Lung (tissue), 12 donors: ENCODE results near the gene ATP5PD. TPM values are rescaled to one million over a fixed set of nuclear protein-coding genes. Genes with fewer than 3 reads are reported as not detected.
A peak's percentile ranks its signal among the peaks of the same experiment; 100 is the strongest.

Experiments
- ATAC-seq: fragments of 200-7000 bp; cut with Tn5 transposase; one replicate; pipeline ENCODE4 v1.9.1; 2020; ENCODE audit warnings: moderate number of reproducible peaks; ENCODE audit not compliant: insufficient read depth, low FRiP score
- DNase-seq, 3 donors: peaks; one replicate each; pipeline ENCODE4 v3.0.0-alpha.2; 2013 to 2017
- H3K27ac ChIP-seq, 2 donors: one replicate each; pipeline ENCODE4 v1.5.1; 2013; ENCODE audit warnings: mild to moderate bottlenecking in 2 of 2, moderate library complexity in 2 of 2, control low read depth in 1 of 2, inconsistent platforms in 1 of 2, low read depth in 1 of 2, low read length in 1 of 2
- H3K27me3 ChIP-seq, 3 donors: one replicate each; pipeline ENCODE4 v1.5.1; 2013; ENCODE audit warnings: low read length in 2 of 3; ENCODE audit not compliant: control insufficient read depth in 3 of 3, insufficient read depth in 3 of 3
- H3K36me3 ChIP-seq, 4 donors: one replicate each; pipeline ENCODE4 v1.5.1; 2013; ENCODE audit warnings: low read length in 4 of 4, mild to moderate bottlenecking in 1 of 4, moderate library complexity in 1 of 4; ENCODE audit not compliant: control insufficient read depth in 4 of 4, insufficient read depth in 4 of 4
- H3K4me1 ChIP-seq, 5 donors: one replicate each; pipeline ENCODE4 v1.5.1; 2013; ENCODE audit warnings: low read length in 5 of 5, mild to moderate bottlenecking in 2 of 5, moderate library complexity in 1 of 5; ENCODE audit not compliant: control insufficient read depth in 5 of 5, insufficient read depth in 5 of 5
- H3K4me3 ChIP-seq: one replicate; pipeline ENCODE4 v1.5.1; 2013; ENCODE audit warnings: mild to moderate bottlenecking, control low read depth, moderate library complexity
- H3K9ac ChIP-seq, 2 donors: one replicate each; pipeline ENCODE4 v1.5.1; 2013; ENCODE audit warnings: low read length in 2 of 2, control low read depth in 1 of 2; ENCODE audit not compliant: insufficient read depth in 1 of 2
- H3K9me3 ChIP-seq, 4 donors: one replicate each; pipeline ENCODE4 v1.5.1; 2013; ENCODE audit warnings: low read length in 3 of 4, mild to moderate bottlenecking in 1 of 4, moderate library complexity in 1 of 4; ENCODE audit not compliant: control insufficient read depth in 4 of 4, insufficient read depth in 3 of 4
- CTCF ChIP-seq: IDR thresholded peaks from 2 replicates; pipeline ENCODE4 v1.5.1; 2012; ENCODE audit warnings: mild to moderate bottlenecking; ENCODE audit errors: control extremely low read depth, extremely low read depth
- WGBS, 2 donors: extraction: QIAGEN DNeasy Blood & Tissue Kit; methylation state at CpG; one replicate each; pipeline ENCODE4 v1.1.7; 2013; 5-methylcytosine and 5-hydroxymethylcytosine counted together
- polyA plus RNA-seq, 2 donors: library from polyadenylated mRNA; stranded (reverse); fragments of 200-250 nt; gene quantifications; one replicate each; pipeline ENCODE4 v1.2.1, GENCODE V29; 2013
- total RNA-seq, 2 donors: library from RNA; depleted of rRNA in 1 of 2; stranded (reverse); fragments of >200 nt in 1 of 2; gene quantifications; one replicate each; pipeline ENCODE4 v1.2.1, GENCODE V29; 2014 to 2021
- donor health status: control.
- donor health status: control.
- donor health status: Bipolar disorder and iron deficiency.
- donor health status: healthy.
- donor health status: DM: yes; HTN: yes; CAD: no.

ATP5PD gene
- total and polyA plus RNA-seq, 4 donors = 110 to 736 (median 257) TPM

DNA sequence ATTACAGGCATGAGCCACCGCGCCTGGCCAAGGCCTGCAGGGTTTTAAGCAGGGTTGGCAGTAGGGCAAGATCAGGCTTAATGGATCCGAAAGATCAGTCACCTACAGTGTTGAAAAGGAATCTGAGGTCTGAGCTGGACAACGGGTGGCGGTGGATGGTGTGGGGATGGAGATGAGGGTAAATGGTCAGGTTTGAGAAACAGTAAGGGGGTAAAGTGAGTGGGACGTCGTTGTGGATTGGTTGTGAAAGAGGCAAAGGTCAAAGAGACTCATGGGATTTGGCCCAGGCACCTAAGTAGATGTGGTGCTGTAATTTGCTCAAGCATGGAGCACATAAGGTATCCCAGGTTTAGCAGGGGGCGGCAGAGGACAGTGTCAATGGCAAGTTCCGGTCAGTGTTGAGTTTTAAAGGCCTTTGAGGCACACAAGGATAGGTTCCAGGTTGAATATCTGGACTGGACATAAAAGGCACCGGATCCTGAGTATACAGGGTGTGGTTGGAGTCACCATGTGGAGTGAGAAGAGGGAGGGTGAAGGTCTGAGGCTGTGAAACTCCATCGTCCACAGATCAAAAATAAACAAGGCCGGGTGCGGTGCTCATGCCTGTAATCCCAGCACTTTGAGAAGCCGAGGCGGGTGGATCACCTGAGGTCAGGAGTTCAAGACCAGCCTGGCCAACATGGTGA lies 39.9 kb upstream of the ATP5PD start:
- Histone ChIP-seq H3K9ac (no peak overlapping the region), H3K27ac (peak overlapping the region in 1 of 2 donors; percentile 99), H3K4me1 (peaks cover 0 to 42% (median 12%) of the 10 kb centered on the region in 5 donors), H3K36me3 (no peaks in the 10 kb centered on the region), H3K27me3 (no peaks in the 10 kb centered on the region), H3K9me3 (no peaks in the 10 kb centered on the region), H3K4me3 (no peak overlapping the region)
- TF ChIP-seq CTCF = no peak
- ATAC-seq (no peak), DNase-seq (no peak)
- 62 to 83% methylated on average over 15 of the region's 15 CpGs for WGBS, 2 donors

GRCh38 chr17:75084039-75084660 lies 37.4 kb upstream of the ATP5PD start:
- H3K9ac ChIP-seq = peak overlapping the region in 1 of 2 donors; percentile 38
- no peaks in the 10 kb centered on the region for H3K9me3 ChIP-seq
- H3K27me3 ChIP-seq = no peaks in the 10 kb centered on the region
- no peak overlapping the region for H3K4me3 ChIP-seq
- no peak for TF ChIP-seq CTCF
- ATAC-seq (no peak), DNase-seq (peak; percentile 63 to 74 (median 70))
- no peaks in the 10 kb centered on the region for H3K36me3 ChIP-seq
- 59 to 62% methylated on average over 14 of the region's 14 CpGs for WGBS, 2 donors
- H3K27ac ChIP-seq = peak overlapping the region in 1 of 2 donors; percentile 72
- peaks cover 0 to 30% (median 4%) of the 10 kb centered on the region in 5 donors for H3K4me1 ChIP-seq

- Histone ChIP-seq H3K27ac (no peak overlapping the region), H3K4me1 (peaks cover 0 to 28% (median 12%) of the 10 kb centered on the region in 5 donors), H3K27me3 (no peaks in the 10 kb centered on the region), H3K9me3 (no peaks in the 10 kb centered on the region), H3K36me3 (no peaks in the 10 kb centered on the region), H3K9ac (no peak overlapping the region), H3K4me3 (no peak overlapping the region)
- WGBS, 2 donors = 86 to 92% methylated on average over 6 of the region's 6 CpGs
- DNase-seq (no peak), ATAC-seq (no peak)
- no peak for TF ChIP-seq CTCF
Observed at GRCh38 chr17:75082683-75083082, 35.9 kb upstream of the ATP5PD start.
